Activated T-helper 17 cell treated with anti-CD3 and anti-CD28 coated beads, Interleukin-2, amount 50 U/mL, for 72 hours (primary cell): ENCODE data around the gene HDAC9. TPM values are rescaled to one million over a fixed set of nuclear protein-coding genes. Genes with fewer than 3 reads are reported as not detected.

ENCODE experiments used
- ATAC-seq: fragments of 150-1000 bp; cut with Tn5 transposase; replicated peaks from 2 replicates; pipeline ENCODE4 v1.10.0; 2021; ENCODE audit warnings: mild to moderate bottlenecking, moderate library complexity
- H3K27ac Mint-ChIP-seq: one replicate; pipeline ENCODE4 v1.8.0; 2022; ENCODE audit warnings: mixed read lengths
- H3K27me3 Mint-ChIP-seq: one replicate; pipeline ENCODE4 v1.8.0; 2022; ENCODE audit warnings: mixed read lengths
- H3K36me3 Mint-ChIP-seq: one replicate; pipeline ENCODE4 v1.8.0; 2022; ENCODE audit warnings: low read depth, mild to moderate bottlenecking, mixed read lengths
- H3K4me1 Mint-ChIP-seq: one replicate; pipeline ENCODE4 v1.8.0; 2022; ENCODE audit warnings: mixed read lengths
- H3K4me3 Mint-ChIP-seq: one replicate; pipeline ENCODE4 v1.8.0; 2022; ENCODE audit warnings: mild to moderate bottlenecking, mixed read lengths
- H3K9me3 Mint-ChIP-seq: one replicate; pipeline ENCODE4 v1.8.0; 2022; ENCODE audit warnings: mixed read lengths
- total RNA-seq, 2 donors: library from RNA; stranded (reverse); gene quantifications; one replicate each; pipeline ENCODE4 v1.2.3, GENCODE V29; 2022

Gene HDAC9
- total RNA-seq, 2 donors from 2014 or later: 1.4 to 4.0 TPM

GRCh38 chr7:18526368-18526878 lies 30.9 kb downstream of the HDAC9 start:
- no peak overlapping the region for H3K4me3 Mint-ChIP-seq
- no peak overlapping the region for H3K27ac Mint-ChIP-seq
- H3K27me3 Mint-ChIP-seq: peaks cover 3% of the 10 kb centered on the region
- H3K9me3 Mint-ChIP-seq: peaks cover 10% of the 10 kb centered on the region
- no peaks in the 10 kb centered on the region for H3K4me1 Mint-ChIP-seq
- ATAC-seq: no peak
- H3K36me3 Mint-ChIP-seq: no peaks in the 10 kb centered on the region

- no peak for ATAC-seq
- Mint-ChIP-seq H3K36me3 (no peaks in the 10 kb centered on the region), H3K4me1 (no peaks in the 10 kb centered on the region), H3K27ac (no peak overlapping the region), H3K9me3 (no peaks in the 10 kb centered on the region), H3K27me3 (no peaks in the 10 kb centered on the region), H3K4me3 (no peak overlapping the region)
These were observed 33.7 kb downstream of the HDAC9 start for GRCh38 chr7:18529239-18529638.

- Mint-ChIP-seq H3K27me3 (no peaks in the 10 kb centered on the region), H3K4me1 (no peaks in the 10 kb centered on the region), H3K36me3 (no peaks in the 10 kb centered on the region)
These were observed 35.0 kb downstream of the HDAC9 start for GRCh38 chr7:18530224-18531179.

GRCh38 chr7:18531539-18531938 lies 36.0 kb downstream of the HDAC9 start:
- Mint-ChIP-seq H3K9me3 (no peaks in the 10 kb centered on the region), H3K27me3 (no peaks in the 10 kb centered on the region), H3K4me3 (no peak overlapping the region), H3K27ac (no peak overlapping the region), H3K4me1 (no peaks in the 10 kb centered on the region), H3K36me3 (no peaks in the 10 kb centered on the region)
- no peak for ATAC-seq

More at GRCh38 chr7:18530224-18531179, 35.0 kb downstream of the HDAC9 start:
- ATAC-seq: no peak
- Mint-ChIP-seq H3K9me3 (no peaks in the 10 kb centered on the region), H3K27ac (no peak overlapping the region), H3K4me3 (no peak overlapping the region)

- Mint-ChIP-seq H3K27ac (no peak overlapping the region), H3K36me3 (no peaks in the 10 kb centered on the region), H3K27me3 (no peaks in the 10 kb centered on the region), H3K4me3 (no peak overlapping the region), H3K9me3 (no peaks in the 10 kb centered on the region), H3K4me1 (no peaks in the 10 kb centered on the region)
- ATAC-seq: peak; percentile 28
These were observed 37.3 kb downstream of the HDAC9 start for GRCh38 chr7:18532813-18533212.

GRCh38 chr7:18534481-18534880 lies 38.9 kb downstream of the HDAC9 start:
- Mint-ChIP-seq H3K4me3 (no peak overlapping the region), H3K27ac (no peak overlapping the region), H3K9me3 (no peaks in the 10 kb centered on the region), H3K27me3 (peaks cover 4% of the 10 kb centered on the region), H3K36me3 (no peaks in the 10 kb centered on the region), H3K4me1 (no peaks in the 10 kb centered on the region)
- ATAC-seq: no peak

GRCh38 chr7:18535810-18536415 lies 40.4 kb downstream of the HDAC9 start:
- Mint-ChIP-seq H3K27me3 (peaks cover 4% of the 10 kb centered on the region), H3K36me3 (no peaks in the 10 kb centered on the region), H3K9me3 (no peaks in the 10 kb centered on the region), H3K4me3 (no peak overlapping the region), H3K27ac (no peak overlapping the region), H3K4me1 (no peaks in the 10 kb centered on the region)
- no peak for ATAC-seq

- Mint-ChIP-seq H3K9me3 (no peaks in the 10 kb centered on the region), H3K4me3 (no peak overlapping the region), H3K4me1 (no peaks in the 10 kb centered on the region), H3K36me3 (no peaks in the 10 kb centered on the region), H3K27ac (no peak overlapping the region), H3K27me3 (peaks cover 4% of the 10 kb centered on the region)
- no peak for ATAC-seq
These were observed 40.9 kb downstream of the HDAC9 start for GRCh38 chr7:18536486-18536885.

- peaks cover 4% of the 10 kb centered on the region for H3K27me3 Mint-ChIP-seq
- ATAC-seq: peak; percentile 78
- H3K4me3 Mint-ChIP-seq: no peak overlapping the region
- no peak overlapping the region for H3K27ac Mint-ChIP-seq
- H3K4me1 Mint-ChIP-seq: no peaks in the 10 kb centered on the region
- no peaks in the 10 kb centered on the region for H3K36me3 Mint-ChIP-seq
- H3K9me3 Mint-ChIP-seq: no peaks in the 10 kb centered on the region
These were observed 43.2 kb downstream of the HDAC9 start for GRCh38 chr7:18538554-18539250.

- Mint-ChIP-seq H3K27me3 (peaks cover 4% of the 10 kb centered on the region), H3K4me1 (no peaks in the 10 kb centered on the region), H3K27ac (no peak overlapping the region), H3K4me3 (no peak overlapping the region), H3K9me3 (no peaks in the 10 kb centered on the region), H3K36me3 (no peaks in the 10 kb centered on the region)
- no peak for ATAC-seq
These were observed 44.8 kb downstream of the HDAC9 start for GRCh38 chr7:18540396-18540795.

GRCh38 chr7:18541181-18541870 lies 45.8 kb downstream of the HDAC9 start:
- H3K4me1 Mint-ChIP-seq: no peaks in the 10 kb centered on the region
- H3K27me3 Mint-ChIP-seq: peaks cover 4% of the 10 kb centered on the region
- no peak overlapping the region for H3K4me3 Mint-ChIP-seq
- H3K36me3 Mint-ChIP-seq: no peaks in the 10 kb centered on the region
- H3K27ac Mint-ChIP-seq: no peak overlapping the region
- H3K9me3 Mint-ChIP-seq: no peaks in the 10 kb centered on the region
- no peak for ATAC-seq

- Mint-ChIP-seq H3K4me1 (no peaks in the 10 kb centered on the region), H3K4me3 (no peak overlapping the region), H3K27me3 (peaks cover 4% of the 10 kb centered on the region), H3K27ac (no peak overlapping the region), H3K36me3 (no peaks in the 10 kb centered on the region), H3K9me3 (no peaks in the 10 kb centered on the region)
- ATAC-seq: no peak
These were observed 46.3 kb downstream of the HDAC9 start for GRCh38 chr7:18541871-18542212.

- no peaks in the 10 kb centered on the region for H3K27me3 Mint-ChIP-seq
- no peaks in the 10 kb centered on the region for H3K9me3 Mint-ChIP-seq
- H3K4me3 Mint-ChIP-seq: no peak overlapping the region
- H3K27ac Mint-ChIP-seq: no peak overlapping the region
- ATAC-seq: no peak
- no peaks in the 10 kb centered on the region for H3K4me1 Mint-ChIP-seq
- no peaks in the 10 kb centered on the region for H3K36me3 Mint-ChIP-seq
These were observed 51.0 kb downstream of the HDAC9 start for GRCh38 chr7:18546576-18546975.

- no peak overlapping the region for H3K4me3 Mint-ChIP-seq
- no peak for ATAC-seq
- H3K9me3 Mint-ChIP-seq: no peaks in the 10 kb centered on the region
- H3K4me1 Mint-ChIP-seq: no peaks in the 10 kb centered on the region
- no peaks in the 10 kb centered on the region for H3K27me3 Mint-ChIP-seq
- H3K27ac Mint-ChIP-seq: no peak overlapping the region
- no peaks in the 10 kb centered on the region for H3K36me3 Mint-ChIP-seq
These were observed 52.1 kb downstream of the HDAC9 start for GRCh38 chr7:18547509-18548187.
